H1 (cell line): ENCODE data around the gene INAVA. TPM values are rescaled to one million over a fixed set of nuclear protein-coding genes. Genes with fewer than 3 reads are reported as not detected.

Source experiments
- CTCF ChIA-PET: fragments of 300-600 bp; sonication (Branson Sonifier 250); formaldehyde crosslinking; loops from one replicate; lab custom pipeline; 2021; ENCODE audit not compliant: partially characterized antibody; lab: Charles Lee
- POLR2A ChIA-PET: fragments of 300-600 bp; sonication (Branson Sonifier 250); formaldehyde crosslinking; loops from one replicate; lab custom pipeline; 2021; ENCODE audit warnings: inconsistent platforms; ENCODE audit not compliant: partially characterized antibody; lab: Charles Lee
- DNase-seq, 2 experiments: peaks; one replicate each; pipeline versions ENCODE4 v3.0.0 to v3.0.0-alpha.2; 2010 to 2022; ENCODE audit warnings: low spot score in 2 of 2, low read depth in 1 of 2, mixed read lengths in 1 of 2
- FAIRE-seq: peaks from 2 replicates; lab custom pipeline; 2011; peaks lifted over from hg19 to GRCh38; lab: Jason Lieb, UNC
- H2AFZ ChIP-seq: 2 replicates; pipeline ENCODE4 v1.8.1; 2012; ENCODE audit warnings: low read length, inconsistent platforms
- H2AK5ac ChIP-seq: 2 replicates; pipeline ENCODE4 v1.6.1; 2013; ENCODE audit warnings: low read depth, low read length
- H2BK120ac ChIP-seq: replicated peaks from 2 replicates; pipeline ENCODE3; 2013; ENCODE audit warnings: low read depth, low read length, inconsistent platforms
- H2BK12ac ChIP-seq: 2 replicates; pipeline ENCODE4 v1.6.1; 2013; ENCODE audit warnings: low read depth, low read length
- H2BK15ac ChIP-seq: 2 replicates; pipeline ENCODE4 v1.6.1; 2013; ENCODE audit warnings: low read length
- H2BK20ac ChIP-seq: 2 replicates; pipeline ENCODE4 v1.6.1; 2013; ENCODE audit warnings: low read length
- H2BK5ac ChIP-seq: 2 replicates; pipeline ENCODE4 v1.6.1; 2013; ENCODE audit warnings: low read depth, low read length
- H3K14ac ChIP-seq: 2 replicates; pipeline ENCODE4 v1.6.1; 2013; ENCODE audit warnings: inconsistent platforms; ENCODE audit not compliant: insufficient read length
- H3K18ac ChIP-seq: 2 replicates; pipeline ENCODE4 v1.6.1; 2013; ENCODE audit warnings: low read length; ENCODE audit errors: extremely low read depth
- H3K23ac ChIP-seq: 2 replicates; pipeline ENCODE4 v1.6.1; 2013; ENCODE audit warnings: inconsistent platforms; ENCODE audit not compliant: insufficient read length
- H3K23me2 ChIP-seq: 2 replicates; pipeline ENCODE4 v1.6.1; 2013; ENCODE audit warnings: low read depth, low read length
- H3K27ac ChIP-seq: 2 replicates; pipeline ENCODE4 v1.6.1; 2011; ENCODE audit warnings: low read depth, low read length, inconsistent platforms
- H3K27me3 ChIP-seq, 4 experiments: replicated peaks in 1 of 4; 1 replicate in 1 of 4; 2 replicates in 3 of 4; pipeline versions ENCODE4 v1.6.1 to v1.8.1; 2011 to 2013; ENCODE audit warnings: low read length in 3 of 4, mild to moderate bottlenecking in 3 of 4, inconsistent platforms in 2 of 4, mixed read lengths in 2 of 4, moderate library complexity in 1 of 4; ENCODE audit not compliant: control insufficient read depth in 3 of 4, insufficient read depth in 3 of 4; ENCODE audit errors: extremely low read depth in 1 of 4
- H3K36me3 ChIP-seq, 4 experiments: 2 replicates each; pipeline versions ENCODE4 v1.6.1 to v1.8.1; 2011 to 2013; ENCODE audit warnings: mild to moderate bottlenecking in 4 of 4, low read length in 3 of 4, moderate library complexity in 2 of 4, control low read depth in 1 of 4, inconsistent platforms in 1 of 4; ENCODE audit not compliant: insufficient read depth in 4 of 4, control insufficient read depth in 2 of 4
- H3K4ac ChIP-seq: replicated peaks from 2 replicates; pipeline ENCODE3; 2013; ENCODE audit warnings: low read length, low read depth, mixed read lengths, inconsistent platforms; ENCODE audit not compliant: insufficient read length
- H3K4me1 ChIP-seq, 4 experiments: replicated peaks in 1 of 4; 1 replicate in 1 of 4; 2 replicates in 3 of 4; pipeline versions ENCODE4 v1.6.1 to v1.8.1; 2011 to 2013; ENCODE audit warnings: low read length in 3 of 4, inconsistent platforms in 2 of 4, mixed read lengths in 1 of 4; ENCODE audit not compliant: insufficient read depth in 4 of 4, control insufficient read depth in 3 of 4
- H3K4me2 ChIP-seq, 2 experiments: 2 replicates each; pipeline versions ENCODE4 v1.6.1 to v1.8.1; 2011 to 2013; ENCODE audit warnings: low read depth in 2 of 2, low read length in 2 of 2, control low read depth in 1 of 2, inconsistent platforms in 1 of 2, mild to moderate bottlenecking in 1 of 2; ENCODE audit not compliant: insufficient read depth in 1 of 2
- H3K4me3 ChIP-seq, 4 experiments: fragments of 200-600, 300-600 bp in 1 of 4; sonication (generic), shearing (Covaris generic), sonication (Bioruptor Twin) in 1 of 4; 2 replicates each; pipeline versions ENCODE4 v1.5.1 to v1.8.1; 2011 to 2016; ENCODE audit warnings: low read length in 4 of 4, low read depth in 3 of 4, control low read depth in 2 of 4, inconsistent platforms in 2 of 4, mild to moderate bottlenecking in 2 of 4, mixed read lengths in 1 of 4, moderate library complexity in 1 of 4; ENCODE audit not compliant: insufficient read depth in 2 of 4; ENCODE audit errors: extremely low read depth in 1 of 4
- H3K56ac ChIP-seq: replicated peaks from 2 replicates; pipeline ENCODE3; 2013; ENCODE audit warnings: low read depth, mild to moderate bottlenecking, mixed read lengths, low read length, inconsistent platforms; ENCODE audit not compliant: insufficient read length
- H3K79me1 ChIP-seq: 2 replicates; pipeline ENCODE4 v1.6.1; 2013; ENCODE audit warnings: low read depth, low read length, control low read depth
- H3K79me2 ChIP-seq, 2 experiments: 2 replicates each; pipeline versions ENCODE4 v1.6.1 to v1.8.1; 2012 to 2013; ENCODE audit warnings: low read length in 2 of 2, mild to moderate bottlenecking in 2 of 2, inconsistent platforms in 1 of 2; ENCODE audit not compliant: insufficient read depth in 2 of 2, control insufficient read depth in 1 of 2
- H3K9ac ChIP-seq, 4 experiments: replicated peaks in 1 of 4; 1 replicate in 1 of 4; 2 replicates in 3 of 4; pipeline versions ENCODE4 v1.6.1 to v1.8.1; 2011 to 2013; ENCODE audit warnings: low read depth in 3 of 4, low read length in 3 of 4, control low read depth in 2 of 4, mild to moderate bottlenecking in 2 of 4, moderate library complexity in 2 of 4, inconsistent platforms in 1 of 4; ENCODE audit errors: extremely low read depth in 1 of 4
- H3K9me3 ChIP-seq, 2 experiments: 2 replicates each; pipeline versions ENCODE4 v1.6.1 to v1.8.1; 2012 to 2013; ENCODE audit warnings: mild to moderate bottlenecking in 2 of 2, moderate library complexity in 2 of 2, control low read depth in 1 of 2, inconsistent platforms in 1 of 2, low read depth in 1 of 2, low read length in 1 of 2, mixed read lengths in 1 of 2; ENCODE audit not compliant: insufficient read depth in 2 of 2
- H4K20me1 ChIP-seq, 2 experiments: replicated peaks in 1 of 2; 2 replicates each; pipeline versions ENCODE3 to v1.8.1; 2011 to 2013; ENCODE audit warnings: inconsistent platforms in 2 of 2, low read length in 2 of 2, mild to moderate bottlenecking in 1 of 2; ENCODE audit not compliant: insufficient read depth in 2 of 2, control insufficient read depth in 1 of 2
- H4K5ac ChIP-seq: 2 replicates; pipeline ENCODE4 v1.6.1; 2013; ENCODE audit warnings: low read length, low read depth, mixed read lengths, inconsistent platforms; ENCODE audit not compliant: insufficient read length
- H4K8ac ChIP-seq: 2 replicates; pipeline ENCODE4 v1.8.0; 2013; ENCODE audit warnings: mild to moderate bottlenecking, moderate library complexity, low read length, inconsistent platforms; ENCODE audit not compliant: insufficient read depth; ENCODE audit errors: extremely low read depth
- H4K91ac ChIP-seq: replicated peaks from 2 replicates; pipeline ENCODE3; 2013; ENCODE audit warnings: low read length, mixed read lengths, inconsistent platforms; ENCODE audit not compliant: insufficient read length
- BRCA1 ChIP-seq: IDR thresholded peaks from 2 replicates; pipeline ENCODE4 v1.6.1; 2012; ENCODE audit warnings: low read depth, low read length, improper control_type of control experiment
- CEBPB ChIP-seq: IDR thresholded peaks from 2 replicates; pipeline ENCODE4 v1.6.1; 2012; ENCODE audit warnings: low read depth, low read length
- CHD1 ChIP-seq: IDR thresholded peaks from 2 replicates; pipeline ENCODE4 v1.6.1; 2012; ENCODE audit warnings: low read depth, low read length, improper control_type of control experiment
- CHD2 ChIP-seq: IDR thresholded peaks from 2 replicates; pipeline ENCODE4 v1.6.1; 2012; ENCODE audit warnings: low read length, improper control_type of control experiment
- CREB1 ChIP-seq: IDR thresholded peaks from 2 replicates; pipeline ENCODE4 v1.6.1; 2012; ENCODE audit warnings: inconsistent platforms
- CTBP2 ChIP-seq: IDR thresholded peaks from 2 replicates; pipeline ENCODE4 v1.7.0; 2011; ENCODE audit warnings: borderline replicate concordance, mild to moderate bottlenecking, moderate library complexity, mixed read lengths, low read length; ENCODE audit not compliant: insufficient read depth, insufficient read length
- KDM1A ChIP-seq: fragments of 200-600, 300-600 bp; sonication (generic); IDR thresholded peaks from 2 replicates; pipeline ENCODE4 v1.7.1; 2016; ENCODE audit warnings: mild to moderate bottlenecking, low read length, borderline replicate concordance
- KDM5A ChIP-seq: fragments of 200-600 bp; IDR thresholded peaks from 2 replicates; pipeline ENCODE4 v1.7.1; 2012; ENCODE audit warnings: mild to moderate bottlenecking, low read length, inconsistent platforms, mixed read lengths
- NANOG ChIP-seq: IDR thresholded peaks from 2 replicates; pipeline ENCODE4 v1.6.1; 2011; ENCODE audit warnings: low read length, low read depth, mild to moderate bottlenecking, inconsistent platforms; ENCODE audit not compliant: insufficient read depth, poor library complexity, severe bottlenecking
- POU5F1 ChIP-seq: IDR thresholded peaks from 2 replicates; pipeline ENCODE4 v1.6.1; 2011; ENCODE audit warnings: low read depth, mild to moderate bottlenecking, low read length, moderate library complexity
- SUZ12 ChIP-seq: fragments of 200-600 bp; sonication (generic); IDR thresholded peaks from 2 replicates; pipeline ENCODE4 v1.6.1; 2012; ENCODE audit warnings: mild to moderate bottlenecking, inconsistent platforms, low read length, moderate library complexity, mixed read lengths
- TEAD4 ChIP-seq: IDR thresholded peaks from 2 replicates; pipeline ENCODE4 v1.6.1; 2012; ENCODE audit warnings: low read depth, low read length, inconsistent platforms, mixed read lengths
- WGBS, 2 experiments: shearing (Covaris generic) in 1 of 2; methylation state at CpG; one replicate each; pipeline versions ENCODE4 v1.1.6 to v1.1.7; 2013 to 2015; ENCODE audit warnings: low lambda C conversion rate in 2 of 2, mixed read lengths in 2 of 2, inconsistent platforms in 1 of 2, low coverage in 1 of 2, missing lambda C conversion rate in 1 of 2; ENCODE audit not compliant: insufficient replicate concordance in 2 of 2, insufficient coverage in 1 of 2, insufficient read length in 1 of 2; ENCODE audit errors: extremely low coverage in 1 of 2, missing lambda C conversion rate in 1 of 2; 5-methylcytosine and 5-hydroxymethylcytosine counted together
- polyA plus RNA-seq, 7 experiments: library from polyadenylated mRNA; depleted of rRNA in 3 of 7; stranded (reverse) in 5 of 7; unstranded in 2 of 7; fragments of >200 nt in 5 of 7; fragments of 200-250 nt in 2 of 7; gene quantifications; 1 replicate in 5 of 7; 2 replicates in 1 of 7; 4 replicates in 1 of 7; pipeline versions ENCODE4 v1.2.1 to v1.2.3, GENCODE V29; 2011 to 2013; ENCODE audit warnings: missing spikeins in 2 of 7, mixed read lengths in 2 of 7
- total RNA-seq: library from RNA; stranded (reverse); fragmentation: NEBNext Ultra II Directional; extraction: Animal tissue kit (Norgen Biotek cat#: 25700); gene quantifications from 2 replicates; pipeline ENCODE4 v1.2.1, GENCODE V29; 2021
- TF ChIP-seq, protein P1 (sequence below): IDR thresholded peaks from 2 replicates; pipeline ENCODE4 v1.6.1; 2012; ENCODE audit warnings: inconsistent platforms

The INAVA gene
- total and polyA plus RNA-seq, 2 of the 8 experiments (the other 6 are each of a cell fraction or from before 2014, with no cell fraction given): 46.8 to 49.3 TPM

GRCh38 chr1:200885623-200886402, 8.9 kb upstream of the INAVA start:
- no peak overlapping the region for H2BK20ac ChIP-seq
- H2AK5ac ChIP-seq: no peak overlapping the region
- H3K23ac ChIP-seq: no peak overlapping the region
- 84% methylated on average over 6 of the region's 6 CpGs; no CpG with 5 or more reads in 1 of the 2 experiments for WGBS, 2 experiments
- no peak overlapping the region for H3K9ac ChIP-seq
- H3K27ac ChIP-seq: no peak overlapping the region
- POLR2A ChIA-PET: interaction anchor here (0.9 to 1.2 kb wide), 2 partner anchors 8 to 12 kb away, joined by 3 to 5 read pairs; no protein-coding TSS in a partner anchor
- no peak overlapping the region for H3K56ac ChIP-seq
- H4K5ac ChIP-seq: no peak overlapping the region
- H3K36me3 ChIP-seq: no peaks in the 10 kb centered on the region
- CTCF ChIA-PET: interaction anchor here (0.6 kb wide), 1 partner anchor 237 kb away, joined by 4 read pairs; no protein-coding TSS in a partner anchor
- H3K79me1 ChIP-seq: no peaks in the 10 kb centered on the region
- H3K14ac ChIP-seq: no peak overlapping the region
- no peaks in the 10 kb centered on the region for H3K79me2 ChIP-seq
- no peak overlapping the region for H2BK15ac ChIP-seq
- no peak overlapping the region for H3K4ac ChIP-seq
- H3K4me2 ChIP-seq: no peak overlapping the region
- no peak overlapping the region for H4K91ac ChIP-seq
- H3K27me3 ChIP-seq: no peaks in the 10 kb centered on the region
- FAIRE-seq (no peak), DNase-seq (no peak)
- no peak overlapping the region for H3K18ac ChIP-seq
- no peak overlapping the region for H4K8ac ChIP-seq
- H2BK120ac ChIP-seq: no peak overlapping the region
- H3K4me3 ChIP-seq: no peak overlapping the region
- H4K20me1 ChIP-seq: no peaks in the 10 kb centered on the region
- H3K4me1 ChIP-seq: peaks cover 3 to 15% (median 10%) of the 10 kb centered on the region in 4 experiments
- no peak overlapping the region for H2AFZ ChIP-seq
- H2BK5ac ChIP-seq: no peak overlapping the region
- H3K9me3 ChIP-seq: no peaks in the 10 kb centered on the region
- H3K23me2 ChIP-seq: no peaks in the 10 kb centered on the region
- no peak overlapping the region for H2BK12ac ChIP-seq
- no peak for TF ChIP-seq BRCA1
- no peak for TF ChIP-seq CREB1
- no peak for TF ChIP-seq POU5F1
- TF ChIP-seq CEBPB: no peak
- TF ChIP-seq, protein P1, sequence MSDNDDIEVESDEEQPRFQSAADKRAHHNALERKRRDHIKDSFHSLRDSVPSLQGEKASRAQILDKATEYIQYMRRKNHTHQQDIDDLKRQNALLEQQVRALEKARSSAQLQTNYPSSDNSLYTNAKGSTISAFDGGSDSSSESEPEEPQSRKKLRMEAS: no peak
- no peak for TF ChIP-seq KDM1A
- no peak for TF ChIP-seq NANOG
- TF ChIP-seq CHD2: no peak
- TF ChIP-seq CTBP2: no peak
- TF ChIP-seq TEAD4: no peak
- no peak for TF ChIP-seq KDM5A
- TF ChIP-seq SUZ12: no peak
- no peak for TF ChIP-seq CHD1
